OCI-LY3 (cell line): Measurements from ENCODE around the gene AKNA.

Experiments used
- H2AFZ ChIP-seq: fragments of 200-600, 300-600 bp; shearing (Covaris generic); 2 replicates; pipeline ENCODE4 v1.6.0; 2014; ENCODE audit warnings: antibody characterized with exemption, low read depth, low read length
- H3K27ac ChIP-seq: fragments of 200-600, 300-600 bp; sonication (generic); 2 replicates; pipeline ENCODE4 v1.5.1; 2014; ENCODE audit warnings: mild to moderate bottlenecking, low read length, moderate library complexity, mixed read lengths
- H3K27me3 ChIP-seq: fragments of 200-600, 300-600 bp; sonication (generic); 2 replicates; pipeline ENCODE4 v1.6.1; 2014; ENCODE audit warnings: low read depth, low read length, mixed read lengths
- H3K36me3 ChIP-seq: fragments of 200-600, 300-600 bp; sonication (generic); replicated peaks from 2 replicates; pipeline ENCODE3; 2014; ENCODE audit warnings: low read depth, low read length, mixed read lengths
- H3K4me1 ChIP-seq: fragments of 300-600, 200-600 bp; sonication (generic); 2 replicates; pipeline ENCODE4 v1.6.1; 2014; ENCODE audit warnings: low read length, mixed read lengths
- H3K4me2 ChIP-seq: fragments of 200-600, 300-600 bp; sonication (generic); 2 replicates; pipeline ENCODE4 v1.6.1; 2014; ENCODE audit warnings: low read length, mixed read lengths
- H3K4me3 ChIP-seq: fragments of 300-600, 200-600 bp; sonication (generic); 2 replicates; pipeline ENCODE4 v1.5.1; 2014; ENCODE audit warnings: antibody characterized with exemption, mild to moderate bottlenecking, low read length, moderate library complexity
- H3K79me2 ChIP-seq: fragments of 300-600, 200-600 bp; shearing (Covaris generic); 2 replicates; pipeline ENCODE4 v1.6.1; 2014; ENCODE audit warnings: mild to moderate bottlenecking, low read length, mixed read lengths
- H3K9ac ChIP-seq: fragments of 300-600, 200-600 bp; shearing (Covaris generic); 2 replicates; pipeline ENCODE4 v1.6.0; 2014; ENCODE audit warnings: mild to moderate bottlenecking, low read length, moderate library complexity
- H3K9me3 ChIP-seq: fragments of 200-600, 300-600 bp; shearing (Covaris generic); 2 replicates; pipeline ENCODE4 v1.6.1; 2014; ENCODE audit warnings: low read length, mixed read lengths; ENCODE audit not compliant: insufficient read depth
- H4K20me1 ChIP-seq: fragments of 200-600, 300-600 bp; sonication (generic); 2 replicates; pipeline ENCODE4 v1.6.1; 2016; ENCODE audit warnings: low read length, mixed read lengths; ENCODE audit not compliant: insufficient read depth
- CTCF ChIP-seq: fragments of 200-600, 300-600 bp; sonication (generic); IDR thresholded peaks from 2 replicates; pipeline ENCODE4 v1.5.1; 2014; ENCODE audit warnings: antibody characterized with exemption, low read length, low read depth
- EZH2phosphoT487 ChIP-seq: fragments of 200-600 bp; shearing (Covaris generic); IDR thresholded peaks from 2 replicates; pipeline ENCODE4 v1.6.1; 2018; ENCODE audit warnings: antibody characterized with exemption, mixed run types, low read depth

Gene AKNA

DNA sequence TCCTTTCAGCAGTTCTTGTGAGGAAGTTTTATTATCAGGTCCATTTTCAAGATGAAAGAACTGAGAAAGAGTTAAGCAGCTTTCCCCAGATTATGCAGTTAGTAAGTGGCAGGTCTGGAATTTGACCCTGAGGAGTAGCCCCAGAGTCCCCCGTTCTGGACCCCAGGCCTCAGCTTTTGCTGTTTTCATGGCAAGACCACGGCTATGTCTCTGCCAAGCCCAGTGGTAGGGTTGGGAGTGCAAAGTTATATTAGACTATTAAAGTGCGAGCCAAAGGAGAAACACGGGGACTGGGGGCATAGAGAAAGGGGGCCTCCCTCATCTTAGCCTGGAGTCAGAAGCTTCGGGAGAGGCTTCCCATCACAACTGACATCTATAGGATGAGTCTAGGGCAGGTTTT, 84.2 kb downstream of the AKNA start:
- H2AFZ ChIP-seq, result no peak overlapping the region
- H3K36me3 ChIP-seq, result no peaks in the 10 kb centered on the region
- H3K9ac ChIP-seq, result no peak overlapping the region
- no peak overlapping the region for H3K4me3 ChIP-seq
- no peaks in the 10 kb centered on the region for H3K9me3 ChIP-seq
- no peaks in the 10 kb centered on the region for H3K4me1 ChIP-seq
- no peak overlapping the region for H3K4me2 ChIP-seq
- H3K27me3 ChIP-seq, result peaks cover 7% of the 10 kb centered on the region; the same call in 1 of the 2 replicates
- TF ChIP-seq EZH2phosphoT487 (no peak), CTCF (no peak)
- no peaks in the 10 kb centered on the region for H3K79me2 ChIP-seq
- H3K27ac ChIP-seq, result no peak overlapping the region
- no peaks in the 10 kb centered on the region for H4K20me1 ChIP-seq

DNA sequence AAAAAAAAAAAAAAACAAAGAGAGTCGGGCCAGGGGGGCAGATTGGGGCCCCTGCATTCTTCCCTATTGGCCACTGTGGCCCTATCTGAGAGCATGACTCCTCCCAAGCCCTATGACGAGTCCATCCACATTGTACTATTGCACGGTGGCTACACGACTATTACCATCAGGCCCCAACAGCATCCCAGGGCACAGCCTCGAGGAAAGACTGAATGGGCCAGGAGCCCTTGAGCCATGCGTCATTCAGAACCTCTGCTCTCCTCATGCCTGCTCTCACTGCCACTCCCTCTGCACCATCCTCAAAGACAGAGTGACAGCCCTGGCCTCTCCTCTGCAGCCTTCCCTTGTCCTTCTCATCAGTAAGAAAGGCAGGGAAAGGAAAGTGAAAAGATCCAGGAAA, 85.1 kb downstream of the AKNA start:
- Histone ChIP-seq H3K4me3 (no peak overlapping the region), H4K20me1 (no peaks in the 10 kb centered on the region), H3K27me3 (peaks cover 7% of the 10 kb centered on the region; the same call in 1 of the 2 replicates), H3K4me2 (no peak overlapping the region), H2AFZ (no peak overlapping the region), H3K79me2 (no peaks in the 10 kb centered on the region), H3K9ac (no peak overlapping the region), H3K9me3 (no peaks in the 10 kb centered on the region), H3K27ac (no peak overlapping the region), H3K4me1 (no peaks in the 10 kb centered on the region), H3K36me3 (no peaks in the 10 kb centered on the region)
- TF ChIP-seq EZH2phosphoT487 (no peak), CTCF (no peak)

DNA sequence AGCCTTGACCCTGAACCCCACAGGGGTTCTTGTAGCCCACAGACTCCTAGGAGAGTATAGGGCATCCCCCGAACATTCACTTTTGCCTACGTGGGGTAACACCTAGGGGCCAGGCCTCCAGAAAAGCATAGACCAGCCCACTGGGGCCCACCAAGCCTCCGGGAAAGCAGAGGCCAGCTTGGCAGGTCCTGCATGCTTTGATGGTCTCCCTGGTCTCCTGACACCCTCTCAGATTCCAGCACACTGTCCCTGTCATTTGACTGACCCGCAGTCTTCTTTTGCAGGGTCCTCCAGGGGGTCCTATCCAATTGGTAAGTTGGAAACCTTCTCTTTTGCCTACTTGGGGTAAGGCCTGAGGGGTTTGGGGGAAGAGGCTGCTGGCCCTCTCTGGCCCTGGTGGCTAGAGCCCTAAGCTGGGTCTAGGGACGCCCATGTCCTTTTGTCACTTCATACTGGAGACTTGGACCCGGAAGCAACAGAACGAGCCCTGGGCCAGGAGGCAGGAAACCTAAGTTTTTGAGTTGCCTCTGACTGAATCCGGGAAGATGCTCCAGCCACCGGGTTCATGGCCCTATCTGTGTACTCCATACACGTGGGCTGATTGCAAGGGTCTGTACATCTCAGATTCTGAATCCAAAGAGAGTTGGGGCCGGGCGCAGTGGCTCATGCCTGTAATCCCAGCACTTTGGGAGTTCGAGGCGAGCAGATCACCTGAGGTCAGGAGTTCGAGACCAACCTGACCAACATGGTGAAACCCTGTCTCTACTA, 85.8 kb downstream of the AKNA start:
- no peaks in the 10 kb centered on the region for H3K9me3 ChIP-seq
- H3K9ac ChIP-seq, result no peak overlapping the region
- no peak overlapping the region for H2AFZ ChIP-seq
- no peak overlapping the region for H3K4me2 ChIP-seq
- no peaks in the 10 kb centered on the region for H4K20me1 ChIP-seq
- TF ChIP-seq CTCF, result no peak
- TF ChIP-seq EZH2phosphoT487, result no peak
- H3K27ac ChIP-seq, result no peak overlapping the region
- H3K36me3 ChIP-seq, result no peaks in the 10 kb centered on the region
- peaks cover 10% of the 10 kb centered on the region for H3K27me3 ChIP-seq
- no peaks in the 10 kb centered on the region for H3K4me1 ChIP-seq
- no peaks in the 10 kb centered on the region for H3K79me2 ChIP-seq
- no peak overlapping the region for H3K4me3 ChIP-seq

DNA sequence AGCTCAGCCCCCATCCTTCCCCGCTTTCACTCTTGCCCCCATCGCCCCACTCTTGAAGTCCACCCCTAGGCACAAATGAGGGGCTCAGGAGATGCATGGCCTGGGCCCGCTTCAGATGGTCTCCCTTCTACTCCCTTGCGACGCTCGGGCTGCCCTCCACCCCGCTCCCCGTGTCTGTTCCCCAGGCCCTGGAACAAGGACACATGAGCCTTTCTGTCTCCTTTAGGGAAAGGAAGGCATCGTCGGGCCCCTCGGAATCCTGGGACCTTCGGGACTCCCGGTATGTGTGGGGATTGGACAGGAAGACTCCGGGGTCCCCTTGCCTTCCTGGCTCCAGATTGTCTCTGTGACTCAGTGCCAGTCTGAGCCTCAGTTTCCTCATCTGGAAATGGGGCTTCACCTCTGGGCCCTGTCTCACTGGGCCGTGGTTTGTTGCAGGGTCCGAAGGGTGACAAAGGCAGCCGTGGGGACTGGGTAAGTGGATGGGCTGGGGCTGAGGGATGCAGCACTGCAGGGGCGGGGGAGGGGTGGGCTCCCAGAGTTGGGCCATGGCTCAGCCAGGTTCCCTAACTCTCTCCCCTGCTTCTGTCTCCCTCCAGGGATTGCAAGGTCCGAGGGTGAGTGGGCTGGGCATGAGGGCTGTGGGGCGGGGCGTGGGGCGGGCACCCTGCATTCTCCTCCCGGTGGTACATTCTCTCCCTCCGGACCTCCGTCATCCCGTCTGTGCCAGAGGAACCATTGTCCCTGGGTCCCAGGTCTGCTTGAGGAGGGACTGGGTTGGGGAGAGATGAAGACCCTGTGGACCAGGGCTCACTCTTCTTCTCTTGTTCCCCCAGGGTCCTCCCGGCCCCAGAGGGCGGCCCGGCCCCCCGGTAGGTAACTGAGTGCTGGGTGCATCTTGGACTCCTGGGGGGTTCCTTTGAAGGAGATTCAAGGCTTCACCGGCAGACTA, 86.7 kb downstream of the AKNA start:
- Histone ChIP-seq H3K27ac (no peak overlapping the region), H3K9ac (no peak overlapping the region), H4K20me1 (no peaks in the 10 kb centered on the region), H3K79me2 (no peaks in the 10 kb centered on the region), H3K9me3 (0 out of 2 replicates have a peak, but pooled peaks cover 2% of the 10 kb centered on the region), H3K36me3 (no peaks in the 10 kb centered on the region), H3K4me2 (no peak overlapping the region), H3K4me3 (no peak overlapping the region), H2AFZ (no peak overlapping the region), H3K4me1 (no peaks in the 10 kb centered on the region), H3K27me3 (peaks cover 10% of the 10 kb centered on the region)
- TF ChIP-seq CTCF, result no peak
- no peak for TF ChIP-seq EZH2phosphoT487
